Lower leg skin (tissue), 4 donors: ENCODE results near the gene DPP6. TPM values are rescaled to one million over a fixed set of nuclear protein-coding genes. Genes with fewer than 3 reads are reported as not detected.

Experiments used
- DNase-seq, 2 donors: peaks; one replicate each; pipeline ENCODE4 v3.0.0-alpha.2; 2019; ENCODE audit warnings: low spot score in 2 of 2
- H3K4me3 ChIP-seq: fragments of 200-600 bp; sonication (generic); 2 replicates; pipeline ENCODE4 v1.5.1; 2017; ENCODE audit warnings: mild to moderate bottlenecking, low read depth; ENCODE audit not compliant: poor library complexity, severe bottlenecking
- POLR2A ChIP-seq, 2 donors: fragments of 450-650 bp; IDR thresholded peaks; one replicate each; pipeline ENCODE4 v1.6.1; 2016 to 2017; ENCODE audit warnings: antibody characterized with exemption in 2 of 2, mild to moderate bottlenecking in 1 of 2, moderate library complexity in 1 of 2
- WGBS, 2 donors: methylation state at CpG; one replicate each; pipeline ENCODE4 v1.1.5; 2018; 5-methylcytosine and 5-hydroxymethylcytosine counted together
- intact Hi-C: fragments of 100-400 bp; cut with DNase I; formaldehyde crosslinking; loops from one replicate; pipeline ENCODE4 v1.15.0; 2023; ENCODE audit warnings: low total_unique reads
- total RNA-seq, 4 donors: library from RNA; depleted of rRNA; stranded (reverse); fragments of >200 nt; gene quantifications; one replicate each; pipeline ENCODE4 v1.1.0, GENCODE V29; 2016
- TF ChIP-seq, protein P1 (sequence below), 3 donors: fragments of 450-650 bp; IDR thresholded peaks; one replicate each; pipeline ENCODE4 v1.5.1; 2016; ENCODE audit warnings: antibody characterized with exemption in 3 of 3, mild to moderate bottlenecking in 3 of 3, moderate library complexity in 2 of 3

Gene DPP6
- total RNA-seq, 4 donors from 2014 or later, result 1.0 to 4.5 (median 2.9) TPM

DNA sequence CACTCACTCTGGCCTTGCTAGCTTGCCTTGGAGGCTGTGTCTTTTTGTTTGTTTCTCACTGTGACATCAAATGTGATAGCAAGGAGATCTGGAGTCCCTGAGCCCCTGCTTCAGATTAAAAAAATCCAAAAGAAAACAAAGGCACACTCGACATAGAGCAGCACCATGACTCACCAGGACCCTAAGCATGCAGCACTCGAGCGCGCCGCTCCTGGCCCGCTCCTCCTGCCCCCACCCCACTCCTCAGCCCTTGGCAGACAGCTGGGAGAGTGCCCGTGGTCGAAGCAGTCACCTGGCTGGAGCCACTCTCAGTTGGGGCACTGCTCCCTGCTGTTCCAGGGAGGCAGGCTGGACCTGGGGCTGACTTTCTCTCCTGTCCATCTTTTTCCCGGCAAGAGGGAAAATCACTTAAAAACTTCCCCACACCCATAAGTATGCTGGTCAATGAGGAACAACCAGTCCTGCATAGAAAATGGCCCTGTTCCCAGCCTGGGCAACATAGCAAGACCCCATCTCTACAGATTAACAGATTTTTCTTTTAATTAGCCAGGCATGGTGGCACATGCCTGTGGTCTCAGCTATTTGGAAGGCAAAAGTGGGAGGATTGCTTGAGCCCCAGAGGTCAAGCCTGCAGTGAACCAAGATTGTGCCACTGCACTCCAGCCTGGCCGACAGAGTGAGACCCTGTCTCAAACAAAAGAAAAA is 822.4 kb downstream of the DPP6 start:
- WGBS, 2 donors, result 62 to 67% methylated on average over 10 of the region's 10 CpGs
- no peak for DNase-seq
- intact Hi-C loops, result no loop called here
- H3K4me3 ChIP-seq, result no peak overlapping the region
- no peak for TF ChIP-seq POLR2A (IDR thresholded peaks at IDR 0.05)
- TF ChIP-seq, protein P1, sequence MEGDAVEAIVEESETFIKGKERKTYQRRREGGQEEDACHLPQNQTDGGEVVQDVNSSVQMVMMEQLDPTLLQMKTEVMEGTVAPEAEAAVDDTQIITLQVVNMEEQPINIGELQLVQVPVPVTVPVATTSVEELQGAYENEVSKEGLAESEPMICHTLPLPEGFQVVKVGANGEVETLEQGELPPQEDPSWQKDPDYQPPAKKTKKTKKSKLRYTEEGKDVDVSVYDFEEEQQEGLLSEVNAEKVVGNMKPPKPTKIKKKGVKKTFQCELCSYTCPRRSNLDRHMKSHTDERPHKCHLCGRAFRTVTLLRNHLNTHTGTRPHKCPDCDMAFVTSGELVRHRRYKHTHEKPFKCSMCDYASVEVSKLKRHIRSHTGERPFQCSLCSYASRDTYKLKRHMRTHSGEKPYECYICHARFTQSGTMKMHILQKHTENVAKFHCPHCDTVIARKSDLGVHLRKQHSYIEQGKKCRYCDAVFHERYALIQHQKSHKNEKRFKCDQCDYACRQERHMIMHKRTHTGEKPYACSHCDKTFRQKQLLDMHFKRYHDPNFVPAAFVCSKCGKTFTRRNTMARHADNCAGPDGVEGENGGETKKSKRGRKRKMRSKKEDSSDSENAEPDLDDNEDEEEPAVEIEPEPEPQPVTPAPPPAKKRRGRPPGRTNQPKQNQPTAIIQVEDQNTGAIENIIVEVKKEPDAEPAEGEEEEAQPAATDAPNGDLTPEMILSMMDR (IDR thresholded peaks at IDR 0.05), result no peak

DNA sequence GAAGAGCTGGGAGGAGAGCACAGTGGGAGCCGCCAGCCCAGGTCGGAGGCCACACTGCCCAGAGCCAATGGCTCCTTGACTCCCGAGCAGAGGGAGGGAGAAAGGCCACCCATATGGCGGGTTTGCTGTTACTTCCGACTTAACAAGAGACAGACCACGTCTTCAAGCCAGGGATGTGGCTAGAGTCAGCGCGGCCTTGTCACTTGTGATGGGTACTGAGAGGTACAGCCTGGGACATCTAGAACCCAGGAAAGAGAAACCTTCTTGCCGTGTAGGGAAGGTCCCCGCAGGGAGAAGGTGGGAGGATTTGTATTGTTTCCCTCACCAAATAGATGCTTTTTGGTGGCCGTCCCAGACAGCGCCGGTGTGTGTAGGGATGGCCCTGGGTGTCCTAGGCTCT is 823.1 kb downstream of the DPP6 start:
- no peak for TF ChIP-seq POLR2A (IDR thresholded peaks at IDR 0.05)
- TF ChIP-seq, protein P1 (IDR thresholded peaks at IDR 0.05), result no peak
- WGBS, 2 donors, result 80 to 87% methylated on average over 13 of the region's 13 CpGs
- DNase-seq, result no peak
- H3K4me3 ChIP-seq, result no peak overlapping the region
- intact Hi-C loops, result no loop called here

DNA sequence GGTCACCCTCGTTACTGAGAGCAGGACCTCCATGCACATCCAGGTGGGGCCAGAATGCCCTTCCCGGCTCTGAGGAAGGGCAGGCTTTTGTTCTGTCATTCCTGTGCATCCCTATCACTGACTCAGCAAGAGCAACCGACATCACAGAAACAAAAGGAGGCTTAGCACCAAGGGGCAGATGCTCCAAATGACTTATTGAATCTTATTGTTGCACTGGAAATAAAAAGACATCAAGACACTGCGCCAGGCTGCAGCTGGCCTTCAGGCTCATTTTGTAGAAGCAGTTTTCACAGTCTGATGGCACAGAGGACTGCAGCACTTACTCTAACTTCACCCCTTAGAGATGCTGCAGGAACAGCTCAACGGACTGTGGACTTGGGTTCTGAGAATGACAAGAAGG is 824.3 kb downstream of the DPP6 start:
- no peak for DNase-seq
- TF ChIP-seq POLR2A (IDR thresholded peaks at IDR 0.05), result no peak
- TF ChIP-seq, protein P1 (IDR thresholded peaks at IDR 0.05), result no peak
- H3K4me3 ChIP-seq, result no peak overlapping the region
- intact Hi-C loops, result no loop called here
- 80 to 87% methylated on average over 5 of the region's 5 CpGs for WGBS, 2 donors

DNA sequence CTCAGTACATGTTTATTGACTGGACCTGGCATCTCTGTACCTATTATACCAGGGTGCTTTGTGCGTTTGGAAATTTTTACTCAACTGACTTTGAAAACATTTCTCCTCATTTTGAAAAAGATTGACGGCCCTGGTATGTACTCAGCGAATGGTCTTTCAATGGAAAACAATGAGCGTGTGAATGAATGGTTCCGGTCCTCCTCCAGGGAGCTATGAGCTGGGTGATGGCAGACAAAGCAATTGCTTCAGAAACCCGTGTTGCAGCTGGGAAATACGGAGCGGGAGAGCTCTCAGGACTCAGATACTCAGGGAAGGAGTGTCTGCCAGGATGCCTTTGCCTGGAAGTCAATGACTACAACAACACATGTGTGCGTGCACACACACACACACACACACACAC is 824.8 kb downstream of the DPP6 start:
- no peak overlapping the region for H3K4me3 ChIP-seq

DNA sequence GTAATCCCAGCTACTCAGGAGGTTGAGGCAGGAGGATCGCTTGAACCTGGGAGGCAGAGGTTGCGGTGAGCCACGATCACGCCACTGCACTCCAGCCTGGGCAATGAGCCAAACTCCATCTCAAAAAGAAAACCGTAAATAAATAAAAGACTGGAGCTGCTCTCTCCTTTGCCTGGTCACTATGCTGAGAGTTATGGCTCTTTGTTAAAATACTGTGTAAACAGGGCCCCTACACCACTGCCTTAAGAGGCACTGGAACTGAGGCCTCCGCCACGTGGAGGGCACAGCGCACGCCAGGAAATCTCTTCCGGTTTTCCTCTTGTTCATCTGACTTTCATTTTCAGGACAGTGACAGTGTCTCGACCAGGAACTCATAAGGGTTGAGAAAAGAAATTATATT is 827.4 kb downstream of the DPP6 start:
- H3K4me3 ChIP-seq, result no peak overlapping the region
- TF ChIP-seq POLR2A (IDR thresholded peaks at IDR 0.05), result no peak
- TF ChIP-seq, protein P1 (IDR thresholded peaks at IDR 0.05), result no peak
- intact Hi-C loops, result no loop called here
- no peak for DNase-seq
- WGBS, 2 donors, result 59 to 72% methylated on average over 11 of the region's 11 CpGs

More for the DNA sequence above, 824.8 kb downstream of the DPP6 start:
- no peak for TF ChIP-seq POLR2A (IDR thresholded peaks at IDR 0.05)
- TF ChIP-seq, protein P1 (IDR thresholded peaks at IDR 0.05), result no peak
- DNase-seq, result no peak
- 85 to 89% methylated on average over 9 of the region's 9 CpGs for WGBS, 2 donors
- intact Hi-C loops, result no loop called here

DNA sequence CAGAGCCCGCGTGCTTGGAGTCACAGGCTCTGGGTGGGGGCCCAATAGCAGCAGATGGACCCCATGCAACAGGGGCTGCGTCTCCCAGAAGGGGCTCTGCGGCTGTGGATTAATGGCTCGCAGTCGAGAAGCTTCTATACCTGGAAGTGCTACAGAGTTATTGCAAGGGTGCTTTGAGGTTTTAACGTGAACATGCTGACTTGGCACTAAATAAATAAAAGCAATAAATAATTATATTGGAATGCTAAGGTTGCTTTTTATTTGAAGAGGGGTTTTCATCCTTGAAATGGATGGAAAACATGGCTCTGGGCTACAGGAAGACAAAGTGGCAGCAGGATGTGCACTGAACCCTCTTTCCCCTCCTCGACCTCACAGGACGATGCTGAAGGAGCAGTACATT is 828.3 kb downstream of the DPP6 start:
- no peak for TF ChIP-seq POLR2A (IDR thresholded peaks at IDR 0.05)
- TF ChIP-seq, protein P1 (IDR thresholded peaks at IDR 0.05), result no peak
- intact Hi-C loops, result no loop called here
- DNase-seq, result no peak
- no peak overlapping the region for H3K4me3 ChIP-seq
- WGBS, 2 donors, result 65 to 70% methylated on average over 8 to 9 of the region's 9 CpGs
